ENCODE data around the gene LMAN2.

The LMAN2 gene

DNA sequence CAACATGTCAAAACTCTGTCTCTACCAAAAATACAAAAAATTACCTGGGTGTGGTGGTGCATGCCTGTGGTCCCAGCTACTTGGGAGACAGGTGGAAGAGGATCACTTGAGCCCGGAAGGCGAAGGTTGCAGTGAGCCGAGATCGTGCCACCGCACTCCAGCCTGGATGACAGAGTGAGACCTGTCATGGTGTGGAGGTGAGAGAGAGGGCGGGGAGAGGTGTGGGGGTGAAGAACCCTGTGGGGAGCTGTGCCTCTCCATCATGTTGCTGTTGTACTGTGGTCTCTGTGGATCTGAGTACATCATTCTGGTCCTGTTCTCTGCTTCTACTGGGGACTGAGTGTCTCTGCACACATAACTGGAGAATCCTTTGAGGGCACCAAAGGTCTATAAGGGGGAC is 21.4 kb upstream of the LMAN2 start:
- no peak overlapping the region for H3K4me3 ChIP-seq (ENCODE audit: low read length)
- peaks cover 5% of the 10 kb centered on the region for H3K4me1 ChIP-seq (ENCODE audit: insufficient read depth, low read length)
- H3K9me3 ChIP-seq (ENCODE audit: low read length), result no peaks in the 10 kb centered on the region
- H3K27me3 ChIP-seq (ENCODE audit: insufficient read depth, low read length), result no peaks in the 10 kb centered on the region
- H3K36me3 ChIP-seq (ENCODE audit: insufficient read depth, low read length), result no peaks in the 10 kb centered on the region
- no peak overlapping the region for H2AFZ ChIP-seq (ENCODE audit: low read depth, low read length)

DNA sequence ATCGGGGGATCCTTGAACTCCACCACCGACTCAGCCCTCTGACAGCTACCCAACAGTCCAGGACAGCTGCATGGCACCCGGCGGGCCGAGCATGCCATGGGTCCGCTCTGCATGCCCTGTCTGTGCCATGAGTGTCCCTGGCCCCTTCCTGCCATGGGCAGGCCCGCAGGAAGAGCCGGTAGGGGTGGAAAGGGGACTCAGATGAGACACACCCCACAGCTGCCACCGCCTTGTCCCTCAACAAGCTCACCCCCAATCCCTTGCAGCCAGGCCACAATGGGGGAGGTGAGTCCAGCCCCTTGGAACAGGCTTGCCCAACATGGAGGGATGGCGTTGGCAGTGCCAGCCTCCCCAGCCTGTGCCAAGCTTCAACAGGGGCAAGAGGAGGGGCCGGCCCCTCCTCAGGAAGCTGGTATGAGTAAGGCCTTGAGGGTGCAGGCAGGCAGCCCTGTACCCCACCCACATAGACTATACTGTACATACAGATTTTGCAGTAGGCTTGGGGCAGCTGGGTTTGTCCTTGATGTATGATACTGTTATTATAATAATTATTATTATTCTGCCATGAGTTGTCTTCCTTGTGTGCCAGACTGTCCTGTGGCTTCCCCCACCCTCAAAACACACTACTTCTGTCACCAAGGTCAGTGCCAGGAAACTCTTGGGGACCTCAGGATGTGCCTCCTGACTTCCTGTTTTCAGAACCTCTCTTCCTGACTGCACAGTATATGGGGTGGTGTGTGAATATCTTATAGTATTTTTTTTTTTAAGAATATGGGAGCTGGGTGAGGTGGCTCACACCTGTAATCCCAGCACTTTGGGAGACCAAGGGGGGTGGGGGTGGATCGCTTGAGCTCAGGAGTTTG is 20.8 kb upstream of the LMAN2 start:
- no peak overlapping the region for H3K4me3 ChIP-seq (ENCODE audit: low read length)
- H3K4me1 ChIP-seq (ENCODE audit: insufficient read depth, low read length), result peaks cover 8% of the 10 kb centered on the region
- no peak overlapping the region for H2AFZ ChIP-seq (ENCODE audit: low read depth, low read length)
- H3K36me3 ChIP-seq (ENCODE audit: insufficient read depth, low read length), result no peaks in the 10 kb centered on the region
- no peaks in the 10 kb centered on the region for H3K9me3 ChIP-seq (ENCODE audit: low read length)
- H3K27me3 ChIP-seq (ENCODE audit: insufficient read depth, low read length), result no peaks in the 10 kb centered on the region

DNA sequence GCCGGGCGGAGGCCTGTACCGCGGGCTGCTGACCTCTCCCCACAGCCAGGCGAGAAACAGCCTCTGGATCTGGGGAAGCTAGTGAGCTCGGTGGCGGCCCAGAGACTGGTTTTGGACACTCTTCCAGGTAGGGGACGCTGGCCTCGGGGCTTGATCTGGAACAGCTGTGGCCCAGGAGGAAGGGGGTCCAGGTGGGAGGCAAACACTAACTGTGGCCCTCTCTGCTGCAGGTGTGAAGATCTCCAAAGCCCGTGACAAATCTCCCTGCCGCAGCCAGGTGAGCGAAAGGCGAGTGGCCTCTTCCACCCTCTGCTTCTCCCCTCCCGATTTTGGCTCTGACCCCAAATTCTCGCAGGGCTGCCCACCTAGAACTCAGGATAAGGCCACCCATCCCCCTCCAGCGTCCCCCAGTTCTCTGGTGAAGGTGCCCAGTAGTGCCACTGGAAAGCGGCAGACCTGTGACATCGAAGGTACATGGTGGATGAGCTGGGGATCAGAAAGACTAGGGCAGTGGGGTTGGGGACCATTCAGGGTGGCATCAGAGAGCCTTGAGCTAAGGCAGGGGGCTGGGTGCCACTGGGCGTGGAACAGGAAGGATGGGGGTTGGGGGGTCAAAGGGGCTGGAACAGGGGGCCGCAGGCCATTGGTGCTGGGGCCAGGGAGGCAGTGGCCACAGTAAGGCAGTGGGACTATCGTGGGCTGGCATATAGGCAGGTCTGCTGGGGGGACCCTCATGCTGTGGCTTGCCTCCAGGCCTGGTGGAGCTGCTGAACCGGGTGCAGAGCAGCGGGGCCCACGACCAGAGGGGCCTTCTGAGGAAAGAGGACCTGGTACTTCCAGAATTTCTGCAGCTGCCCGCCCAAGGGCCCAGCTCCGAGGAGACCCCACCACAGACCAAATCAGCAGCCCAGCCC is 19.9 kb upstream of the LMAN2 start:
- peaks cover 14% of the 10 kb centered on the region for H3K4me1 ChIP-seq (ENCODE audit: insufficient read depth, low read length)
- H2AFZ ChIP-seq (ENCODE audit: low read depth, low read length), result no peak overlapping the region
- H3K36me3 ChIP-seq (ENCODE audit: insufficient read depth, low read length), result no peaks in the 10 kb centered on the region
- peak overlapping the region; percentile 50 for H3K4me3 ChIP-seq (ENCODE audit: low read length)
- H3K9me3 ChIP-seq (ENCODE audit: low read length), result no peaks in the 10 kb centered on the region
- no peaks in the 10 kb centered on the region for H3K27me3 ChIP-seq (ENCODE audit: insufficient read depth, low read length)

DNA sequence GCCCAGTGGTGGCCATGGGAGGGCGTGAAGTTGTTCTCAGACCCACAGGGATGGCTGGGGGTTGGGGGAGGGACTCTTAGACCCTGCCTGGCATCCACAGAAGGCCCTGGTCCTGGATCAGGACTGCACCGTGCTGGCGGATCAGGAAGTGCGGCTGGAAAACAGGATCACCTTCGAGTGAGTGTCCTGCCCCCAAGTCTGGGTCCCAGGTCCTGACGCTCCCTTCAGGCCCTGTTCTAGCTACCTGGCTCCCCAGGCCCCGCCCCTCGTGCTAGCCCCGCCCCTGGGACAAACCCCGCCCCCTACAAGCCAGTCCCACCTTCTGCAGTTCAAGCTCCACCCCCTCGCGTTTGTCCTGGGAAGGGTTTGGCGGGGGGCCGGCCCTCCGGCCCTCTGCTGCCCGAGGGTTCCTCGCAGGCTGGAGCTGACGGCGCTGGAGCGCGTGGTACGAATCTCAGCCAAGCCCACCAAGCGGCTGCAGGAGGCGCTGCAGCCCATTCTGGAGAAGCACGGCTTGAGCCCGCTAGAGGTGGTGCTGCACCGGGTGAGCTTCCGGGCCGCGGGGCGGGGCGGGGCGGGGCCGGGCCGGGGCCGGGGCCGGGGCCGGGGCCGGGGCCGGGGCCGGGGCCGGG is 19.1 kb upstream of the LMAN2 start:
- Histone ChIP-seq H3K9me3 (ENCODE audit: low read length) (no peaks in the 10 kb centered on the region), H3K4me3 (ENCODE audit: low read length) (peak overlapping the region; percentile 50), H2AFZ (ENCODE audit: low read depth, low read length) (no peak overlapping the region), H3K4me1 (ENCODE audit: insufficient read depth, low read length) (peaks cover 18% of the 10 kb centered on the region), H3K27me3 (ENCODE audit: insufficient read depth, low read length) (no peaks in the 10 kb centered on the region), H3K36me3 (ENCODE audit: insufficient read depth, low read length) (no peaks in the 10 kb centered on the region)

DNA sequence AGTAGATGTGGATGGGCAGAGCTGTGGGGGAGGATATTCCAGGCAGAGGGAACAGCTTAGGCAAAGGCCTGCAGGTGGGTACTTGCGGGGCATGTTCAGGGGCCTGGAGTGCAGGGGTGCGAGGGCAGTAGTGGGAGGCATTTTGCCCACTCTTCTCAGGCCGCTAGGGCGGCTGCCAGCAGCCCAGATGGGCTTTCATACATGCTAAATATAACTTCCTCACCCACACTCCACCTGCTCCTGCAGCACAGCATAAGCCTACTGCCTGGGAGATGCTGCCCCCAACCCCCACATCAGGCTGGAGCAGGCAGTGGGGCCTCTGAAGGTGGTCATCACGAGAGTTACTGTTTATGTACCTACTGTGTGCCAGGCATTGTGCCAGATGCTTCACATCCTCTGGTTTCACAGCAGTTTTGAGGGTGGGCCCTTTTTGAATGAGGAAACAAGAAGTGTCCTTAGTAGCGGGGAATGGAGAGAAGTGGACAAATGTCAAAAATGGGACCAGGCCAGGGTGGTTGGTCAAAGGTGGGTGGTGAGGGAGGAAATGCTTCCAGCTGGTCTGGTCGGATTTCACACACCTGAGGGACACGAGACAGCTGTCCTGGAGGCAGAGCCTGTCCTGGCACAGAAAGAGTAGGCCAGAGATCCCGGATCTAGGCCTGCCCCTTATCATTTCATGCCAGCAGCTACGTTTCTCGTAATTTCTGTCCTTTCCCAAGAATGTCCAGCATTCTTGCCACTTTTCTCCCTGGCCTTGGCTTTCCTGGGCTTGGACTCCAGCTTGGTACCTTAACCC is 18.4 kb upstream of the LMAN2 start:
- H3K9me3 ChIP-seq (ENCODE audit: low read length), result no peaks in the 10 kb centered on the region
- no peaks in the 10 kb centered on the region for H3K36me3 ChIP-seq (ENCODE audit: insufficient read depth, low read length)
- H2AFZ ChIP-seq (ENCODE audit: low read depth, low read length), result no peak overlapping the region
- H3K4me1 ChIP-seq (ENCODE audit: insufficient read depth, low read length), result peaks cover 18% of the 10 kb centered on the region
- no peaks in the 10 kb centered on the region for H3K27me3 ChIP-seq (ENCODE audit: insufficient read depth, low read length)
- no peak overlapping the region for H3K4me3 ChIP-seq (ENCODE audit: low read length)

DNA sequence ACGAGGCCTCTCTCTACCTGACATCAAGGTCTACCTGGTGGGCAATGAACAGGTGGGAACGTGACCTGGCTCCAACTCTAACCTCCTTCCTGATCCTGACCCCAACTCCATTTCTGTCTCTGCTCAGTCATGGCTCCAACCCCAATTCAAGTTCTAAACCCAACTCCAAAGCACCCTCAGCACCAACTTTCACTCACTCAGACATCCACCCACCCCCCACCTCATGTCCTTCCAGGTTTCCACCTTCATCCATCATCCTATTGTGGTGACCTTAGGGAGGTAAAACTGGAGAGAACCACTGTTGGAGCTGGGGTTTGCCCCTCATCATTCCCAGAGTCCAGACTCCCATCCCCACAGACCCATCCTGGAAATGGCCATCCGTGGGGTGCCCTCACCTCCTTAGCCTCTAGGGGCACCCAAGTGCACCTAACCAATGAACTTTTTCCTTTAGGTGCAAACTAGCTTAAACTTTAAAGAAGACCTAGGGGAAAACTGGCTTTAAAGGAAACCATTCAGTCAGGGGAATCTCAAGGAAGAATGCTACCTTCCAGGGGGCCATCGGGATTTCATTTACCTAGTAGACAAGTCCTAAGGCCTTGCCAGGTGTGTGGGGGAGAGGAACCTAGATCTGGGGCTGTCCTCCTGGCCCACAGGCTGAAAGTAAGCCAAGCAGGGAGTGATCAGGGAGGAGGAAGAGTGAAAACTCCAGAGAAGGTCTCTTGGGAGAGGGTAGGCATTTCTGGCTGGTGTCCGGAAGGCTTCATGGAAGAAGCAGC is 17.6 kb upstream of the LMAN2 start:
- H3K27me3 ChIP-seq (ENCODE audit: insufficient read depth, low read length), result no peaks in the 10 kb centered on the region
- peaks cover 20% of the 10 kb centered on the region for H3K4me1 ChIP-seq (ENCODE audit: insufficient read depth, low read length)
- H3K9me3 ChIP-seq (ENCODE audit: low read length), result no peaks in the 10 kb centered on the region
- no peaks in the 10 kb centered on the region for H3K36me3 ChIP-seq (ENCODE audit: insufficient read depth, low read length)
- H2AFZ ChIP-seq (ENCODE audit: low read depth, low read length), result no peak overlapping the region
- no peak overlapping the region for H3K4me3 ChIP-seq (ENCODE audit: low read length)

DNA sequence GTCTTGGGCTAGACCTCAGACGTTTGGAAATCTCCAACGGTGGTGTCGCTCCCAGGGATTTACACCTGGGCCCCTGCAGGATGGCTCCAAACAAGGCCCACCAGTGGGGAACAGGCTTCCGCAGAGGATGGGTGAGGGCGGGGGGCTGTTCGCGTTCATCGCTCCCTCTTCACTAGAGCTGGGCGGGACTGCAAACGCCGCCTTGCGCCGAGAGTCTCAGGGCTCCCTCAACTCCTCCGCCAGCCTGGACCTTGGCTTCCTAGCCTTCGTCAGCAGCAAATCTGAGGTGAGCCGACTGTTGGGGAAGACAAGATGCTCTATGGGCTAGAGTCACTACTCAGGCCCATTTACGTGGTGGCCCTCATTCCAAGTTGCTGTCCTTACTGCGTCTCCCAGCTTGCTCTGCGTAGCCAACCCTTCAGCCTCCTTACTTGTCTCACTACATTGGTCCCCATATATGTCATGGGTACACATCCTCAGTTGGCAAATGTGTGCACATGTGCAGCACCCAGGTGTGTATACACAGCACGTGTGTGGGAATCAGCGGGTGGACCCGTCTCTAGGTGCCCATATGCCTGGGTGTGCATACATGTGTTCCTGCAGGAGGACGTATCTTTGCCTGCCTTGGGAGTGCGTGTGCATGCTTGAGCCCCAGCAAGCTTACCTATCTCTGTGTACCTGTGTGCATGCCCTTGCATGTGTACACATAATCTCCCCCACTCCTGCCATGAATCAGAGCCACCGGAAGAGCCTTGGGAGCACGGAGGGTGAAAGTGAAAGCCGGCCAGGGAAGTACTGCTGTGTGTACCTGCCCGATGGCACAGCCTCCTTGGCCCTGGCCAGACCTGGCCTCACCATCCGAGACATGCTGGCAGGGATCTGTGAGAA is 16.8 kb upstream of the LMAN2 start:
- Histone ChIP-seq H3K4me3 (ENCODE audit: low read length) (no peak overlapping the region), H3K36me3 (ENCODE audit: insufficient read depth, low read length) (no peaks in the 10 kb centered on the region), H2AFZ (ENCODE audit: low read depth, low read length) (no peak overlapping the region), H3K9me3 (ENCODE audit: low read length) (no peaks in the 10 kb centered on the region), H3K27me3 (ENCODE audit: insufficient read depth, low read length) (no peaks in the 10 kb centered on the region), H3K4me1 (ENCODE audit: insufficient read depth, low read length) (peaks cover 20% of the 10 kb centered on the region)

DNA sequence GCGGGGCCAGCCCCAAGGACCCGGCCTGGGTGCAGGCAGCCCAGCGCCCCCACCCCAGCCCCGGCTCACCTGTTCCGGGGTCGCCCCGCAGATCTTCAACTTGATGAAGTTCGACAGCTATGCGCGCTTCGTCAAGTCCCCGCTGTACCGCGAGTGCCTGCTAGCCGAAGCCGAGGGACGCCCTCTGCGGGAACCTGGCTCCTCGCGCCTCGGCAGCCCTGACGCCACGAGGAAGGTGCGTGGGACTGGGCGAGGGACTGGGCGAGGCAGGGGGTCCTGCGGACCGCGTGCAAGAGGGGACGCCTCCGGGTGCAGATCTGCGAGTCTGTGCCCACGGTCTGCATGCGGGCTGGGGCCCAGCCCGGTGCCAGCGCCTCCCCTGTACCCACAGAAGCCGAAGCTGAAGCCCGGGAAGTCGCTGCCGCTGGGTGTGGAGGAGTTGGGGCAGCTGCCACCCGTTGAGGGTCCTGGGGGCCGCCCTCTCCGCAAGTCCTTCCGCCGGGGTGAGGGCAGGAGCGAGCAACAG is 15.9 kb upstream of the LMAN2 start:
- Histone ChIP-seq H3K36me3 (ENCODE audit: insufficient read depth, low read length) (no peaks in the 10 kb centered on the region), H2AFZ (ENCODE audit: low read depth, low read length) (peak overlapping the region; percentile 97), H3K4me1 (ENCODE audit: insufficient read depth, low read length) (peaks cover 20% of the 10 kb centered on the region), H3K27me3 (ENCODE audit: insufficient read depth, low read length) (no peaks in the 10 kb centered on the region), H3K4me3 (ENCODE audit: low read length) (peak overlapping the region; percentile 58), H3K9me3 (ENCODE audit: low read length) (no peaks in the 10 kb centered on the region)

DNA sequence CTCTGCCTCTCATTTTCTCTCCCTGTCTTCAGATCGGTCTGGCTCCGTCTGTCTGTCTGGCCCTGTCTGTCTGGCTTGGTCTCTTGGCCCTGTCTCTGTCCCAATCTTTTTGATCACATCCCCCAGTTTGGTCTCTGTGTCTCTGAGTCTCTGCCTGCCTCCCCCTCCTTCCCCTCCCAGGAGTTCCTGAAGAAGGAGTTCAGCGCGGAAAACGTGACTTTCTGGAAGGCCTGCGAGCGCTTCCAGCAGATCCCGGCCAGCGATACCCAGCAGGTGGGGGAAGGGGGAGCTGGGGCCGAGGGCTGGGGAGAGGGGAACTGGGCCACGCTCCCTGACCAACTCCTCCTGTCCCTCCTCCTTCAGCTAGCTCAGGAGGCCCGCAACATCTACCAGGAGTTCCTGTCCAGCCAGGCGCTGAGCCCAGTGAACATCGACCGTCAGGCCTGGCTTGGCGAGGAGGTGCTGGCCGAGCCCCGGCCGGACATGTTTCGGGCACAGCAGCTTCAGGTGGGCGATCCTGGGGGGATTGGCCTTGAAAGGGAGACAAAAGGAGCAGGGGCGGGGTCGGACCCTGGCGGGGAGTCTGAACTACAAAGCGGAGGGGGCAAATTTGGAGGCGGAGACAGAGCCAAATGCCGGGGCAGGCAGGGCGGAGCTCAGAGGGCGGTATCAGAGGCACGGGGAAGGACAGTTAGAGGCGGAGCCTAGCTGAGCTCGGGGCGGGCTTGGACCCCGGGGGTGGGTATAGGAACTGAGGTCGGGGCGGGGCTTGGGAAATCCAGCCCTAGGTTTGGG is 15.3 kb upstream of the LMAN2 start:
- Histone ChIP-seq H3K4me3 (ENCODE audit: low read length) (peak overlapping the region; percentile 58), H3K9me3 (ENCODE audit: low read length) (no peaks in the 10 kb centered on the region)

DNA sequence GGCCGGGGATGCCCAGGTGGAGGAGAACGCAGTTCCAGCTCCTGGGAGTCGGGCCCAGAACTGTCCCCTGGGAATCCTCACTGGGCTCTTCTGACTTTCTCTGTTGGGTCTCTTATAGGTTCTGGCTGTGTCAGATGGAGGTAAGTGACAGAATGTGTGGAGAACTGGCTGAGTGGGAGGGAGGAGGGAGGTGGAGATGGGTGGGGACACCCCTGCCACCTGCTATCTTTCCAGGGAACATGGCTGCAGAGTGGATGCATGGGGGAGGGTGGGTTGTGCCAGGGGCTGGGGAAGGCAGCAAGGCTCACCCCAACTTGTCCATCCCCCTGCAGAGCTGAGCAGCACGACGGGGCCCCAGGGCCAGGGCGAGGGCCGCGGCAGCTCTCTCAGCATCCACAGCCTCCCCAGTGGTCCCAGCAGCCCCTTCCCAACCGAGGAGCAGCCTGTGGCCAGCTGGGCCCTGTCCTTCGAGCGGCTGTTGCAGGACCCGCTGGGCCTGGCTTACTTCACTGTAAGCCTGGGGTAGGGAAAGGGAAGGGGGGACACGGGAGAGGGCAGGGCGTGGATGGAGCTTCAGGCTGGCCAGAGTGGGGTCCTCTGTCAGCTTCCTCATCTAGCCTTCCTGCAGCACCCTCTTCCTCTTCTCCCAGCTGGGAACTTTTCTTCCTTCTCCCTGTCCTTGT is 14.5 kb upstream of the LMAN2 start:
- peak overlapping the region; percentile 97 for H2AFZ ChIP-seq (ENCODE audit: low read depth, low read length)
- peaks cover 14% of the 10 kb centered on the region for H3K4me1 ChIP-seq (ENCODE audit: insufficient read depth, low read length)
- no peaks in the 10 kb centered on the region for H3K9me3 ChIP-seq (ENCODE audit: low read length)
- no peaks in the 10 kb centered on the region for H3K36me3 ChIP-seq (ENCODE audit: insufficient read depth, low read length)
- H3K4me3 ChIP-seq (ENCODE audit: low read length), result peak overlapping the region; percentile 58
- peaks cover 3% of the 10 kb centered on the region for H3K27me3 ChIP-seq (ENCODE audit: insufficient read depth, low read length)

More for the DNA sequence above, 15.3 kb upstream of the LMAN2 start:
- peaks cover 20% of the 10 kb centered on the region for H3K4me1 ChIP-seq (ENCODE audit: insufficient read depth, low read length)
- no peaks in the 10 kb centered on the region for H3K27me3 ChIP-seq (ENCODE audit: insufficient read depth, low read length)
- H3K36me3 ChIP-seq (ENCODE audit: insufficient read depth, low read length), result no peaks in the 10 kb centered on the region
- peak overlapping the region; percentile 97 for H2AFZ ChIP-seq (ENCODE audit: low read depth, low read length)

All from neuron (in vitro differentiated cells).